ENCODE results near the gene PACSIN3. TPM values are rescaled to one million over a fixed set of nuclear protein-coding genes. Genes with fewer than 3 reads are reported as not detected.

PACSIN3 gene
- total RNA-seq, 1 donor from 2014 or later: 56.4 TPM

- no peak for DNase-seq (ENCODE audit: low read depth, low spot score)
- Mint-ChIP-seq H3K4me3 (no peak overlapping the region), H3K36me3 (ENCODE audit: low read depth) (no peaks in the 10 kb centered on the region), H3K27me3 (ENCODE audit: low read depth) (no peaks in the 10 kb centered on the region), H3K4me1 (peaks cover 6% of the 10 kb centered on the region), H3K27ac (ENCODE audit: unreplicated experiment) (no peak overlapping the region), H3K9me3 (no peaks in the 10 kb centered on the region)
- TF ChIP-seq, protein P1, sequence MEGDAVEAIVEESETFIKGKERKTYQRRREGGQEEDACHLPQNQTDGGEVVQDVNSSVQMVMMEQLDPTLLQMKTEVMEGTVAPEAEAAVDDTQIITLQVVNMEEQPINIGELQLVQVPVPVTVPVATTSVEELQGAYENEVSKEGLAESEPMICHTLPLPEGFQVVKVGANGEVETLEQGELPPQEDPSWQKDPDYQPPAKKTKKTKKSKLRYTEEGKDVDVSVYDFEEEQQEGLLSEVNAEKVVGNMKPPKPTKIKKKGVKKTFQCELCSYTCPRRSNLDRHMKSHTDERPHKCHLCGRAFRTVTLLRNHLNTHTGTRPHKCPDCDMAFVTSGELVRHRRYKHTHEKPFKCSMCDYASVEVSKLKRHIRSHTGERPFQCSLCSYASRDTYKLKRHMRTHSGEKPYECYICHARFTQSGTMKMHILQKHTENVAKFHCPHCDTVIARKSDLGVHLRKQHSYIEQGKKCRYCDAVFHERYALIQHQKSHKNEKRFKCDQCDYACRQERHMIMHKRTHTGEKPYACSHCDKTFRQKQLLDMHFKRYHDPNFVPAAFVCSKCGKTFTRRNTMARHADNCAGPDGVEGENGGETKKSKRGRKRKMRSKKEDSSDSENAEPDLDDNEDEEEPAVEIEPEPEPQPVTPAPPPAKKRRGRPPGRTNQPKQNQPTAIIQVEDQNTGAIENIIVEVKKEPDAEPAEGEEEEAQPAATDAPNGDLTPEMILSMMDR (conservative IDR thresholded peaks at IDR 0.05): no peak
These were observed 37.2 kb downstream of the PACSIN3 start for GRCh38 chr11:47148903-47149531.

- H3K27me3 Mint-ChIP-seq (ENCODE audit: low read depth): no peaks in the 10 kb centered on the region
These were observed 38.0 kb downstream of the PACSIN3 start for GRCh38 chr11:47148270-47148669.

DNA sequence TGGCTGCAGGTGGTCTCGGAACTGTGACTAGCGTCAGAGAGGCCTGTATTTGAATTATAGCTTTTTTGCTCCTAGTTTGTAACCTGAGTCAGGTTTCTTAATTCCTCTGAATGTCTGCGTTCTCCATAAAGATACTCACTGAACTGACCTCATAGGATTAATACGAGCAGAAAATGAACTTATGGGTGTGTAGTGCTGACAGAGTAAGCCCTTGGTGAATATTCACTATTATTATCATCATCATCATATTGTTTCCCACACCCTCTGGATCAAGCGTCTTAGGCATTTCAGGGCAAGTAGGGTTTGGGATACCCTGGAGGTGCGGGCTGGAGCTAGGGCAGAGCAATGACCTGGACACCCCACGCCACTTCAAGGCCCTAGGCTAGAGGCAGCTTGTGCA lies 38.6 kb downstream of the PACSIN3 start:
- no peak for DNase-seq (ENCODE audit: low read depth, low spot score)
- H3K27ac Mint-ChIP-seq (ENCODE audit: unreplicated experiment): no peak overlapping the region
- H3K9me3 Mint-ChIP-seq: no peaks in the 10 kb centered on the region
- no peaks in the 10 kb centered on the region for H3K36me3 Mint-ChIP-seq (ENCODE audit: low read depth)
- H3K27me3 Mint-ChIP-seq (ENCODE audit: low read depth): no peaks in the 10 kb centered on the region
- TF ChIP-seq, protein P1 (conservative IDR thresholded peaks at IDR 0.05): no peak
- no peaks in the 10 kb centered on the region for H3K4me1 Mint-ChIP-seq
- H3K4me3 Mint-ChIP-seq: no peak overlapping the region

More at GRCh38 chr11:47148270-47148669, 38.0 kb downstream of the PACSIN3 start:
- DNase-seq (ENCODE audit: low read depth, low spot score): no peak
- Mint-ChIP-seq H3K4me3 (no peak overlapping the region), H3K36me3 (ENCODE audit: low read depth) (no peaks in the 10 kb centered on the region), H3K4me1 (peaks cover 5% of the 10 kb centered on the region), H3K9me3 (no peaks in the 10 kb centered on the region), H3K27ac (ENCODE audit: unreplicated experiment) (no peak overlapping the region)
- TF ChIP-seq, protein P1 (conservative IDR thresholded peaks at IDR 0.05): no peak

DNA sequence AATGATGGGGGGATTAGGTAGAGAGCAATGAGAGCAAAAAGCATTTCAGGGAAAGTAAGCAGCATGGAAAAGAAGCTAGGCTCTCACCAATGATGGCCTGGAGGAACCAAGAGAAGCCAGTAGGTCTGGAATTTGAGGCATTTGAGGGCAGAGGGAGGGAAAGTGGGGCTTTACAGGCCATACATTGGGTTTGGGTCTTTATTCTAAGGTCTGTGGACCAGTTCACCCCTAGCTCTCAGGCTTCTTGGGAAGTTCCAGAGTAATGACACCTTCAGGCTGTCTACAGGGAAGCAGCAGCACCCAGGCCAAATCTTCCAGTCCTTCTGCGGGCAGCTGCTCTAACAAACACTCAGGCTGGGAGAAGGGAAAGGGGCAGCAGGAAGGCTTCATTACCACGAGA lies 39.0 kb downstream of the PACSIN3 start:
- TF ChIP-seq, protein P1 (conservative IDR thresholded peaks at IDR 0.05): no peak
- no peak for DNase-seq (ENCODE audit: low read depth, low spot score)
- Mint-ChIP-seq H3K4me1 (no peaks in the 10 kb centered on the region), H3K27ac (ENCODE audit: unreplicated experiment) (no peak overlapping the region), H3K27me3 (ENCODE audit: low read depth) (no peaks in the 10 kb centered on the region), H3K4me3 (no peak overlapping the region), H3K36me3 (ENCODE audit: low read depth) (no peaks in the 10 kb centered on the region), H3K9me3 (no peaks in the 10 kb centered on the region)

DNA sequence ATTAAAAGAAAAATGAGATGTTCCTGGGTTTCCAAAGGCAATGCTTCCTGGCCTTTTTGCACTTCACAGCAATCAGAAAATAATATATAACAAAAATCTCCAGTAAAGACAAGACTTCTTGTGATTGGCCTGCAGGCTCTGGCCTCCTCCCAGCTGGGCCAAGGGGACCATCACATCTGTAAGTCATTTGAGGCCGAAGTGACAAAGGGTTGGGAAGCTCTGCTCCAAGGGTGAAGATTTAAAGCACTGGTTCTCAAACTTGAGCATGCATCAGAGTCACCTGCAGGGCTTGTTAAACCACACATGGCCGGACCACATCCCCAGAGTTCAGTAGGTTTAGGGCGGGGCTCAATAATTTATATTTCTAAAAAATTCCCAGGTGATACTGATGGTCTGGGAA lies 41.7 kb downstream of the PACSIN3 start:
- no peak overlapping the region for H3K27ac Mint-ChIP-seq (ENCODE audit: unreplicated experiment)
- H3K4me3 Mint-ChIP-seq: no peak overlapping the region
- H3K36me3 Mint-ChIP-seq (ENCODE audit: low read depth): no peaks in the 10 kb centered on the region
- no peaks in the 10 kb centered on the region for H3K27me3 Mint-ChIP-seq (ENCODE audit: low read depth)
- H3K4me1 Mint-ChIP-seq: no peaks in the 10 kb centered on the region
- H3K9me3 Mint-ChIP-seq: no peaks in the 10 kb centered on the region
- no peak for DNase-seq (ENCODE audit: low read depth, low spot score)
- TF ChIP-seq, protein P1 (conservative IDR thresholded peaks at IDR 0.05): no peak

Measured in neural crest cell (in vitro differentiated cells).